ENCODE measurements around the gene MYO18B. TPM values are rescaled to one million over a fixed set of nuclear protein-coding genes. Genes with fewer than 3 reads are reported as not detected.

The MYO18B gene
- total RNA-seq, 1 donor from 2014 or later = 1.9 TPM

- intact Hi-C loops (cut with micrococcal nuclease) = no loop called here
Observed at GRCh38 chr22:25935266-25936058, 193.5 kb downstream of the MYO18B start.

GRCh38 chr22:25938151-25938550, 196.2 kb downstream of the MYO18B start:
- intact Hi-C loops (cut with micrococcal nuclease) = no loop called here

GRCh38 chr22:25939384-25939783, 197.4 kb downstream of the MYO18B start:
- intact Hi-C loops (cut with micrococcal nuclease) = no loop called here

GRCh38 chr22:25940479-25940878, 198.5 kb downstream of the MYO18B start:
- intact Hi-C loops (cut with micrococcal nuclease) = no loop called here

- intact Hi-C loops (cut with micrococcal nuclease) = no loop called here
Observed at GRCh38 chr22:25941365-25941960, 199.5 kb downstream of the MYO18B start.

- intact Hi-C loops (cut with micrococcal nuclease) = no loop called here
Observed at GRCh38 chr22:25942115-25942855, 200.3 kb downstream of the MYO18B start.

- intact Hi-C loops (cut with micrococcal nuclease) = no loop called here
Observed at GRCh38 chr22:25942856-25943411, 200.9 kb downstream of the MYO18B start.

GRCh38 chr22:25950111-25950510, 208.1 kb downstream of the MYO18B start:
- intact Hi-C loops (cut with micrococcal nuclease) = no loop called here

- intact Hi-C loops (cut with micrococcal nuclease) = no loop called here
Observed at GRCh38 chr22:25953276-25953675, 211.3 kb downstream of the MYO18B start.

GRCh38 chr22:25953919-25954318, 211.9 kb downstream of the MYO18B start:
- intact Hi-C loops (cut with micrococcal nuclease) = no loop called here

- intact Hi-C loops (cut with micrococcal nuclease) = no loop called here
Observed at GRCh38 chr22:25955323-25955722, 213.3 kb downstream of the MYO18B start.

GRCh38 chr22:25956801-25957200, 214.8 kb downstream of the MYO18B start:
- intact Hi-C loops (cut with micrococcal nuclease) = no loop called here

- intact Hi-C loops (cut with micrococcal nuclease) = no loop called here
Observed at GRCh38 chr22:25959818-25960774, 218.1 kb downstream of the MYO18B start.

- intact Hi-C loops (cut with micrococcal nuclease) = no loop called here
Observed at GRCh38 chr22:25961699-25962098, 219.7 kb downstream of the MYO18B start.

- intact Hi-C loops (cut with micrococcal nuclease) = no loop called here
Observed at GRCh38 chr22:25962711-25963110, 220.7 kb downstream of the MYO18B start.

GRCh38 chr22:25964961-25965730, 223.2 kb downstream of the MYO18B start:
- intact Hi-C loops (cut with micrococcal nuclease) = no loop called here

GRCh38 chr22:25966448-25966913, 224.5 kb downstream of the MYO18B start:
- intact Hi-C loops (cut with micrococcal nuclease) = no loop called here

GRCh38 chr22:25969286-25969685, 227.3 kb downstream of the MYO18B start:
- intact Hi-C loops (cut with micrococcal nuclease) = no loop called here

GRCh38 chr22:25969901-25970300, 227.9 kb downstream of the MYO18B start:
- intact Hi-C loops (cut with micrococcal nuclease) = no loop called here

GRCh38 chr22:25970374-25970911, 228.5 kb downstream of the MYO18B start:
- intact Hi-C loops (cut with micrococcal nuclease) = no loop called here
